ENCODE results near the gene STK33. TPM values are rescaled to one million over a fixed set of nuclear protein-coding genes. Genes with fewer than 3 reads are reported as not detected.
"Not testable (repeated sequence)": the region's sequence is repeated elsewhere in the genome, so short reads cannot be mapped to it uniquely, and the experiment has no call there.

The STK33 gene
- total and polyA plus RNA-seq, 12 donors, result 6.8 to 36.0 (median 17.2) TPM

GRCh38 chr11:8484251-8484650 lies 109.8 kb downstream of the STK33 start:
- DNase-seq, result no peak
- 86 to 93% (median 91%) methylated on average over 3 of the region's 3 CpGs for WGBS, 4 donors
- no peaks in the 10 kb centered on the region for H3K27me3 ChIP-seq
- H3K36me3 ChIP-seq (replicated peaks in 1 of 2), result no peaks in the 10 kb centered on the region
- TF ChIP-seq CTCF (IDR thresholded peaks at IDR 0.05), result no peak
- TF ChIP-seq POLR2A (IDR thresholded peaks at IDR 0.05), result no peak
- H3K27ac ChIP-seq, result no peak overlapping the region
- H3K4me1 ChIP-seq (replicated peaks in 1 of 2), result no peaks in the 10 kb centered on the region
- H3K9me3 ChIP-seq (replicated peaks in 1 of 3), result no peaks in the 10 kb centered on the region
- intact Hi-C loops (cut with DNase I), result no loop called here
- H3K4me3 ChIP-seq, result no peak overlapping the region

DNA sequence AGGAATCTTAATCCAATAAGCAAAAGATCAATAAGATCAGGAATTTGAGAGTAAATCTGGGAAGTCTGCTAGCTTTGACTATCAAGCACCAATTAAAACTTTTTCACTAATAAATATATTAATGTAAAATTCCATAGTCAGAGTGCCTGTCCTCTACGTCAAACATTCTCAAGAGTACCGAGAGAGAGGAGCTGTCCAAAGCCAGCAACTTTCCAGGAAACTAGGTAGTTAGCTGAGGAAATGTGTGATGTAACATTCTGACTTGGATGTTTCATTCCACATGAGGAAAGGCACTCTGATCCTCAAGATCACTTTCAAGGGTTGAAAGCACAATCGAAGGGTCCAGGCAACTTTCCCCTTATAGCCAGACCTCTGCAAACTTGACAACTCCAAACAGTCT lies 113.2 kb downstream of the STK33 start:
- 80 to 93% (median 87%) methylated on average over 3 of the region's 3 CpGs for WGBS, 4 donors
- Histone ChIP-seq H3K4me3 (no peak overlapping the region), H3K4me1 (replicated peaks in 1 of 2) (no peaks in the 10 kb centered on the region), H3K27ac (no peak overlapping the region), H3K36me3 (replicated peaks in 1 of 2) (no peaks in the 10 kb centered on the region), H3K27me3 (no peaks in the 10 kb centered on the region), H3K9me3 (replicated peaks in 1 of 3) (no peaks in the 10 kb centered on the region)
- no peak for TF ChIP-seq CTCF (IDR thresholded peaks at IDR 0.05)
- no peak for TF ChIP-seq POLR2A (IDR thresholded peaks at IDR 0.05)
- DNase-seq, result no peak
- intact Hi-C loops (cut with DNase I), result no loop called here

GRCh38 chr11:8477680-8478079 lies 116.3 kb downstream of the STK33 start:
- H3K27me3 ChIP-seq, result no peaks in the 10 kb centered on the region
- intact Hi-C loops (cut with DNase I), result no loop called here
- no peak for DNase-seq
- WGBS, 4 donors, result 90 to 100% (median 95%) methylated on average over 1 of the region's 1 CpG
- H3K4me1 ChIP-seq (replicated peaks in 1 of 2), result no peaks in the 10 kb centered on the region
- H3K36me3 ChIP-seq (replicated peaks in 1 of 2), result no peaks in the 10 kb centered on the region
- H3K9me3 ChIP-seq (replicated peaks in 1 of 3), result no peaks in the 10 kb centered on the region
- no peak overlapping the region for H3K4me3 ChIP-seq
- no peak overlapping the region for H3K27ac ChIP-seq
- no peak for TF ChIP-seq POLR2A (IDR thresholded peaks at IDR 0.05)
- no peak for TF ChIP-seq CTCF (IDR thresholded peaks at IDR 0.05)

- WGBS, 4 donors, result 82 to 96% (median 92%) methylated on average over 2 of the region's 2 CpGs
- Histone ChIP-seq H3K4me3 (no peak overlapping the region), H3K36me3 (replicated peaks in 1 of 2) (no peaks in the 10 kb centered on the region), H3K27me3 (no peaks in the 10 kb centered on the region), H3K4me1 (replicated peaks in 1 of 2) (no peaks in the 10 kb centered on the region), H3K27ac (no peak overlapping the region), H3K9me3 (replicated peaks in 1 of 3) (no peaks in the 10 kb centered on the region)
- DNase-seq, result no peak
- intact Hi-C loops (cut with DNase I), result no loop called here
- TF ChIP-seq POLR2A (IDR thresholded peaks at IDR 0.05) (no peak), CTCF (IDR thresholded peaks at IDR 0.05) (no peak)
Observed at GRCh38 chr11:8477151-8477550, 116.9 kb downstream of the STK33 start.

DNA sequence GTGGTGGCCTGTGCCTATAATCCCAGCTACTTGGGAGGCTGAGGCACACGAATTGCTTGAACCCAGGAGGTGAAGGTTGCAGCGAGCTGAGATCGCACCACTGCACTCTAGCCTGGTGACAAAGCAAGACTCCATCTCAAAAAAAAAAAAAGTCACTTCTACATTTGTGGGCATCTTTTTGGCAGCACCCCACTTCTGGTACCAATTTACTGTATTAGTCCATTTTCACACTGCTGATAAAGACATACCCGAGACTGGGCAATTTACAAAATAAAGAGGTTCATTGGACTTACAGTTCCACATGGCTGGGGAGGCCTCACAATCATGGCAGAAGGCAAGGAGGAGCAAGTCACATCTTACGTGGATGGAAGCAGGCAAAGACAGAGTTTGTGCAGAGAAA lies 126.2 kb downstream of the STK33 start:
- 94 to 98% (median 95%) methylated on average over 5 of the region's 5 CpGs for WGBS, 4 donors
- intact Hi-C loops (cut with DNase I), result not testable (repeated sequence)

DNA sequence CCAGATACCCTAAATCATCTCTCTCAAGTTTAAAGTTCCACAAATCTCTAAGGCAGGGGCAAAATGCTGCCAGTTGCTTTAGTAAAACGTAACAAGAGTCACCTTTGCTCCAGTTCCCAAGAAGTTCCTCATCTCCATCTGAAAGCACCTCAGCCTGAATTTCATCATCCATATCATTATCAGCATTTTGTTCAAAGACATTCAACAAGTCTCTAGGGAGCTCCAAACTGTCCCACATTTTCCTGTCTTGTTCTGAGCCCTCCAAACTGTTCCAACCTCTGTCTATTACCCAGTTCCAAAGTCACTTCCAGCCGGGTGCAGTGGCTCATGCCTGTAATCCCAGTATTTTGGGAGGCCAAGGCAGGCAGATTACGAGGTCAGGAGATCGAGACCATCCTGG lies 126.7 kb downstream of the STK33 start:
- H3K9me3 ChIP-seq (replicated peaks in 1 of 3); H3K4me3 ChIP-seq; DNase-seq; H3K27ac ChIP-seq; H3K36me3 ChIP-seq (replicated peaks in 1 of 2); H3K27me3 ChIP-seq; intact Hi-C loops (cut with DNase I); H3K4me1 ChIP-seq (replicated peaks in 1 of 2): not testable (repeated sequence)
- 75 to 90% (median 80%) methylated on average over 4 of the region's 4 CpGs for WGBS, 4 donors

More for the DNA sequence above, 126.2 kb downstream of the STK33 start:
- not testable (repeated sequence) for H3K9me3 ChIP-seq (replicated peaks in 1 of 3); H3K4me3 ChIP-seq; H3K27me3 ChIP-seq; H3K4me1 ChIP-seq (replicated peaks in 1 of 2); H3K27ac ChIP-seq; DNase-seq; H3K36me3 ChIP-seq (replicated peaks in 1 of 2)

- intact Hi-C loops (cut with DNase I); H3K4me1 ChIP-seq (replicated peaks in 1 of 2): not testable (repeated sequence)
- 91 to 97% (median 94%) methylated on average over 3 of the region's 3 CpGs for WGBS, 4 donors
Observed at GRCh38 chr11:8466884-8467283, 127.1 kb downstream of the STK33 start.

More at GRCh38 chr11:8466884-8467283, 127.1 kb downstream of the STK33 start:
- H3K36me3 ChIP-seq (replicated peaks in 1 of 2); H3K4me3 ChIP-seq; H3K27ac ChIP-seq; H3K27me3 ChIP-seq; DNase-seq; H3K9me3 ChIP-seq (replicated peaks in 1 of 3): not testable (repeated sequence)

All from adrenal gland (tissue), 12 donors.